GM23248 (cell line): ENCODE results near the gene AGPAT2. TPM values are rescaled to one million over a fixed set of nuclear protein-coding genes. Genes with fewer than 3 reads are reported as not detected.

Experiments
- DNase-seq: peaks from one replicate; pipeline ENCODE4 v3.0.0-alpha.2; 2015
- H2AFZ ChIP-seq: fragments of 200-600 bp; sonication (generic); 2 replicates; pipeline ENCODE4 v1.6.1; 2016; ENCODE audit warnings: antibody characterized with exemption
- H3F3A ChIP-seq: fragments of 200-600 bp; sonication (generic); 2 replicates; pipeline ENCODE4 v1.6.1; 2016; ENCODE audit warnings: mild to moderate bottlenecking, antibody characterized with exemption, mixed run types; ENCODE audit not compliant: insufficient read depth
- H3K27ac ChIP-seq: fragments of 200-600 bp; sonication (generic); 2 replicates; pipeline ENCODE4 v1.5.1; 2016; ENCODE audit warnings: mild to moderate bottlenecking
- H3K27me3 ChIP-seq: fragments of 200-600 bp; sonication (generic); replicated peaks from 2 replicates; pipeline ENCODE4 v1.6.1; 2016; ENCODE audit warnings: mild to moderate bottlenecking; ENCODE audit not compliant: insufficient read depth
- H3K36me3 ChIP-seq: fragments of 200-600 bp; sonication (generic); 2 replicates; pipeline ENCODE4 v1.6.1; 2016; ENCODE audit warnings: low read depth, mild to moderate bottlenecking
- H3K4me1 ChIP-seq: fragments of 200-600 bp; sonication (generic); 2 replicates; pipeline ENCODE4 v1.6.1; 2016; ENCODE audit warnings: mild to moderate bottlenecking; ENCODE audit not compliant: insufficient read depth
- H3K4me2 ChIP-seq: fragments of 200-600 bp; sonication (generic); one replicate; pipeline ENCODE4 v1.6.1; 2016; ENCODE audit warnings: mild to moderate bottlenecking; ENCODE audit not compliant: unreplicated experiment
- H3K4me3 ChIP-seq: fragments of 200-600 bp; sonication (generic); 2 replicates; pipeline ENCODE4 v1.5.1; 2016; ENCODE audit warnings: mild to moderate bottlenecking
- H3K79me2 ChIP-seq: fragments of 200-600 bp; sonication (generic); 2 replicates; pipeline ENCODE4 v1.6.1; 2016; ENCODE audit warnings: mild to moderate bottlenecking; ENCODE audit not compliant: insufficient read depth
- H3K9ac ChIP-seq: fragments of 200-600 bp; sonication (generic); 2 replicates; pipeline ENCODE4 v1.6.1; 2016; ENCODE audit warnings: mild to moderate bottlenecking
- H3K9me2 ChIP-seq: fragments of 200-600 bp; sonication (generic); 2 replicates; pipeline ENCODE4 v1.6.1; 2016; ENCODE audit warnings: mixed run types, mild to moderate bottlenecking, moderate library complexity; ENCODE audit not compliant: insufficient read depth
- H3K9me3 ChIP-seq: fragments of 200-600 bp; sonication (generic); one replicate; pipeline ENCODE4 v1.6.1; 2017; ENCODE audit warnings: low read depth
- H4K20me1 ChIP-seq: fragments of 200-600 bp; sonication (generic); 2 replicates; pipeline ENCODE4 v1.6.0; 2016; ENCODE audit not compliant: insufficient read depth
- EZH2 ChIP-seq: fragments of 200-600 bp; sonication (generic); IDR thresholded peaks from 2 replicates; pipeline ENCODE4 v1.6.1; 2018; ENCODE audit warnings: antibody characterized with exemption, mild to moderate bottlenecking; ENCODE audit not compliant: insufficient read depth, poor library complexity, severe bottlenecking
- EZH2phosphoT487 ChIP-seq: fragments of 200-600 bp; sonication (generic); IDR thresholded peaks from 2 replicates; pipeline ENCODE4 v1.6.1; 2018; ENCODE audit warnings: antibody characterized with exemption, moderate library complexity, mild to moderate bottlenecking, low read depth; ENCODE audit not compliant: insufficient read depth
- WGBS, 2 experiments: methylation state at CpG; one replicate each; pipeline ENCODE4 v1.1.6; 2015 to 2017; ENCODE audit warnings: low lambda C conversion rate in 2 of 2, low coverage in 1 of 2; ENCODE audit errors: missing lambda C conversion rate in 2 of 2; 5-methylcytosine and 5-hydroxymethylcytosine counted together
- in situ Hi-C: fragments of 300-500 bp; cut with MboI; formaldehyde crosslinking; loops from 2 replicates; pipeline ENCODE4 v1.15.0; 2020
- polyA plus RNA-seq: library from polyadenylated mRNA; unstranded; fragments of >200 nt; fragmentation: Nextera tagmentation; extraction: Ambion mirVana; gene quantifications from 2 replicates; pipeline ENCODE4 v1.2.1, GENCODE V29; 2016
- total RNA-seq: library from RNA; depleted of rRNA; stranded (reverse); fragments of >200 nt; shearing (Covaris generic); gene quantifications from 2 replicates; pipeline ENCODE4 v1.2.3, GENCODE V29; 2014

Gene AGPAT2
- total and polyA plus RNA-seq, 2 experiments from 2014 or later = 58.3 to 68.7 TPM

DNA sequence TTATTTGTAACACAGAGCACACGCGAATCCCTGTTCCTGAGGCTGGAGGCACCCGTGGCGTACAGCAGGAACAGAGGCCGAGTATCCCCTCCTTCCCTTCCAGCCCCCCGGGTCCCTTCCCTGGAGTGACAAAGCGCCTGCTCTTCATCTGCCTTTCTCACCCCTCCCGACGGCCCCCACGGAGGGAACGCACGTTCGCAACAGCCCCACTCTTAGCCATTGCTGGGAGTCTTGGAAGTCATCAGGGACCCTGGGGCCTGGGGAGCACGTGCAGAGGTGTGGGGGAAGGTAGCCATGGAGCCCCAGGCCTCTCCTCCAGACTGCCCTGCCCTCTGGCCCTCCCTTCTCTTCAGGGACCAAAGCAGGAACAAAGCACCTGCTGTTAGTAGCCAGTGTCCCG lies 2.5 kb downstream of the AGPAT2 start:
- no peak overlapping the region for H2AFZ ChIP-seq
- WGBS, 2 experiments = 85 to 89% methylated on average over 15 of the region's 15 CpGs
- no peaks in the 10 kb centered on the region for H3K9me2 ChIP-seq
- no peaks in the 10 kb centered on the region for H3K27me3 ChIP-seq
- no peak for DNase-seq
- no peaks in the 10 kb centered on the region for H4K20me1 ChIP-seq
- in situ Hi-C loops = no loop called here
- H3K27ac ChIP-seq = no peak overlapping the region
- H3F3A ChIP-seq = 0 out of 2 replicates have a peak, but pooled peaks cover 6% of the 10 kb centered on the region
- no peak overlapping the region for H3K4me3 ChIP-seq
- no peak overlapping the region for H3K4me2 ChIP-seq
- peaks cover 5% of the 10 kb centered on the region for H3K4me1 ChIP-seq
- no peak for TF ChIP-seq EZH2
- no peak for TF ChIP-seq EZH2phosphoT487
- H3K79me2 ChIP-seq = peaks cover 38% of the 10 kb centered on the region
- H3K36me3 ChIP-seq = no peaks in the 10 kb centered on the region
- H3K9ac ChIP-seq = no peak overlapping the region
- H3K9me3 ChIP-seq = no peaks in the 10 kb centered on the region

DNA sequence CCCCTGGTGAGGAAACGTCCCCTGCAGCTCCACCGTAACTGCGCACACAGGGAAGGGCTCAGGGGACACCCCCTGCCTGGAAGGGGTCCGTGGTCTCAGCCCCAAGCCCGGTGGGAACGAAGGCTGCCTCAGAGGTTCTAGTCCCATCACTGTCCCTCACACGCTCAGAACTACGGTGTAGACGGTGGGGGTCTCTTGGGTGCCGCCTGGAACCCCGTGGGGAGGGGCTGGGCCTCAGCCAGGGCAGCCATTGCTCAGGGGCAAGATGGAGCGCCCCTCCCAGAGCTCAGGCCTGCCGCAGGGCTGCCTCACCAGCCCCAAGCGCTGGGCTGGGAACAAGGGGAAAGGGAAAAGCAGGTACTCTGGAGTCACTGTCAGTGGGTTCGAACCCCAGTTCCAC lies 2.9 kb downstream of the AGPAT2 start:
- in situ Hi-C loops = no loop called here
- WGBS, 2 experiments = 81 to 90% methylated on average over 14 to 15 of the region's 15 CpGs
- Histone ChIP-seq H3K4me1 (peaks cover 5% of the 10 kb centered on the region), H3K4me2 (no peak overlapping the region), H3F3A (0 out of 2 replicates have a peak, but pooled peaks cover 6% of the 10 kb centered on the region), H3K79me2 (peaks cover 38% of the 10 kb centered on the region), H2AFZ (no peak overlapping the region), H4K20me1 (no peaks in the 10 kb centered on the region), H3K9me3 (no peaks in the 10 kb centered on the region), H3K9ac (no peak overlapping the region), H3K27me3 (no peaks in the 10 kb centered on the region), H3K9me2 (no peaks in the 10 kb centered on the region), H3K36me3 (no peaks in the 10 kb centered on the region), H3K4me3 (no peak overlapping the region), H3K27ac (no peak overlapping the region)
- DNase-seq = no peak
- no peak for TF ChIP-seq EZH2
- no peak for TF ChIP-seq EZH2phosphoT487

DNA sequence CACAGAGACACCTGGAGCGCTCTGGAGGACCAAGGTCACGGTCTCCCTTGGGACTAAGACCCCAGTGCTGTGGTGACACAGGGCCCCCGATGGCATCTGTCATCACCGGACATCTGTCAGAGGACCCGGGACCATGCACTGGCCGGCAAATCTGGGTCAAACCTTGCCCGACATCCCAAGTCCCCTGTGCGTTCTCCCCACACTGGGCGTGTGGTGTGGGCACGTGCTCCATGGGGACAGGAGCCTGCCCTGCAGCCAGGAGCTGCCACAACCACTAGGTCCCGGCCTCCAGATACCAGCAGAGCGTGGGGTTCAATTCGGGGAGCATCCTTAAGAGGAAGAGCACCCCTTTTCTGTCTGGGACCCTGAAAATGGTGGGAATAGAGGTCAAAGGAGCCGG lies 3.5 kb downstream of the AGPAT2 start:
- Histone ChIP-seq H3K36me3 (no peaks in the 10 kb centered on the region), H3K9me2 (no peaks in the 10 kb centered on the region), H3K27ac (no peak overlapping the region), H4K20me1 (no peaks in the 10 kb centered on the region), H3K9me3 (no peaks in the 10 kb centered on the region), H3K4me1 (peaks cover 5% of the 10 kb centered on the region), H3K79me2 (peaks cover 38% of the 10 kb centered on the region), H3K4me2 (no peak overlapping the region), H3K27me3 (no peaks in the 10 kb centered on the region), H3K9ac (no peak overlapping the region), H3K4me3 (no peak overlapping the region), H3F3A (0 out of 2 replicates have a peak, but pooled peaks cover 6% of the 10 kb centered on the region), H2AFZ (no peak overlapping the region)
- in situ Hi-C loops = no loop called here
- 93 to 96% methylated on average over 14 of the region's 14 CpGs for WGBS, 2 experiments
- DNase-seq = no peak
- TF ChIP-seq EZH2phosphoT487 (no peak), EZH2 (no peak)

DNA sequence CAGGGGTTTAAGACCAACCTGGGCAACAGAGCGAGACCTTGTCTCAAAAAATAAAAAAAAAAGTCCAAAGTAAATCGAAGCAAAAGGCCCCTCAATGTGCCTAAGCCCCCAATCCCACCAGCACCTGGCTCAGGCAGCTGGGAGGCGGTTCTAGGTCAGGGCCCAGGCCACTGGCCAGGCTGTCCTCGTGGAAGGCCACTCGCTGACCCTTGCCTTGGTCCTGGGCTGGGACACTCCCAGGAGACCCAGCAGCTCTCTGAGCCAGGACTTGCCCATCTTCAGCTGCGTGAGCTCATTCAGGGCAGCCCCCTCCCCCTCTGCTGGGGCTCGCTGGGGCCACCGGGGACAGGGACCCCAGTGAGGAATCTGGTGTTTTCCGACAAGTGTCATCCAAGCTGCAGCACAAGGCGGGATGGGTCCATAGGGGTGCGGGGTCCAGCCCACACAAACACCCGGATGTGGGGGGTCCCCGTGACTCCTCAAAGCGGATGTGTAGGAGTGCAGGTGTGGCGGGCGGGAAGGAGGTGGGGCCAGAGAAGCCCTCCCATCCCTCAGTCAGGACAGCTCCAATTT lies 4.0 kb downstream of the AGPAT2 start:
- in situ Hi-C loops = no loop called here
- no peak overlapping the region for H3K9ac ChIP-seq
- H3K4me2 ChIP-seq = no peak overlapping the region
- H3K9me3 ChIP-seq = no peaks in the 10 kb centered on the region
- TF ChIP-seq EZH2phosphoT487 (no peak), EZH2 (no peak)
- H3K4me1 ChIP-seq = peaks cover 5% of the 10 kb centered on the region
- no peaks in the 10 kb centered on the region for H4K20me1 ChIP-seq
- WGBS, 2 experiments = 93 to 96% methylated on average over 15 of the region's 16 CpGs
- no peaks in the 10 kb centered on the region for H3K9me2 ChIP-seq
- no peaks in the 10 kb centered on the region for H3K27me3 ChIP-seq
- H3K36me3 ChIP-seq = no peaks in the 10 kb centered on the region
- 0 out of 2 replicates have a peak, but pooled peaks cover 4% of the 10 kb centered on the region for H3F3A ChIP-seq
- no peak overlapping the region for H3K27ac ChIP-seq
- DNase-seq = no peak
- H3K4me3 ChIP-seq = no peak overlapping the region
- H3K79me2 ChIP-seq = peaks cover 38% of the 10 kb centered on the region
- H2AFZ ChIP-seq = no peak overlapping the region
